ENCODE results near the gene USP47.

The USP47 gene

DNA sequence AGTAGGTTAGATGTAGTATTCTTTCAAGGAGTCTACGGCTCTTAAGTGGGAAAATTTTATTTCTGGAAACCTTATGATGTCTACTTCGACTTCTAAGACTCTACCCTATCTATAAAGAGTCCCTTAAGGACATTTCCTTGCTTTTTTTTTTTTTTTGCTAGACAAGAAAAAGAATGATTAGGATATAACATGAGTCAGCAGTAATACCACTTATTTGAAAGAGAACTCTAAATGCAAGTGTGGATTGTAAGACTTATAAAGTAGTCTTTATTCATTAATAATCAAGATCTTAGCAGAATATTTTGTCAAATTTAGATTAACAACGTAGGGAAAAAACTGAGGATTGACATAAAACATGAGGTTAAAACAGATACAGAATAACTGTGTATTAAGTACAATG lies 95.7 kb downstream of the USP47 start:
- no peak for DNase-seq (ENCODE audit: low read depth in 1 of 2, low spot score in 1 of 2)

DNA sequence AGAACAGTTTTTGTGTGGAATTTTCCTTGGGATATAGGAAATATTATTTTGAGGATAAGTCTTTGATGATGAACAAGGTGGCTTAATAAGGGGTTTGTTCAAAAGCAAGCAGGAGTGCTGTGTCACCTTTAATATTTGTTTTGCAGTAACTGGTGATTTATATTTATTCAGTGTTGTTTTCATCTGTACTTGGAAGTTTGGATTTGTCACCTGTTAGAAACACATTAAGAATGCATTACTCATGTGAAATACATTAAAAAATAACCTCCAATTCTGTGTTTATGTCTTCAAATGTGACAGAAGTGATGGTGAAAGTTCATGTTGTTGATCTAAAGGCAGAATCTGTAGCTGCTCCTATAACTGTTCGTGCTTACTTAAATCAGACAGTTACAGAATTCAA lies 96.2 kb downstream of the USP47 start:
- DNase-seq (ENCODE audit: low read depth in 1 of 2, low spot score in 1 of 2) = no peak

DNA sequence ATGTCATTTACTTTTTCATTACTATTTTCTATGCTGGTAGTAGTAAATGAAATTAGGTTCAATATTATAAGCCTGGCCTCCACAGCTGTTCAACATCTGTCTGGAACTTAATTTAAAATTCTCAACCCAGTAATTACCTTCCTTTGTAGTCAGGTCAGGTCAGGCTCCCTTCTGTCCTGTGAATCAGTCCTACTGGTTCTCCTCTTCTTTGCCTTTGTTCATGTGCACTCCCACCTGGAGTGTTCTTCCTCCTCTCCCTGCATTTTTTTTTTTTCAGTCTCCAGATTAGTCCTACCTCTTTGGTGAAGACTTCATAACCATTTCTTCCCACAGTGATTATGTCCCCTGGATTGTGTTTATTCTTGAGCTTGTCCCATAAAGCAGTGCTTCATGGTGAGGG lies 98.8 kb downstream of the USP47 start:
- no peak for DNase-seq (ENCODE audit: low read depth in 1 of 2, low spot score in 1 of 2)

DNA sequence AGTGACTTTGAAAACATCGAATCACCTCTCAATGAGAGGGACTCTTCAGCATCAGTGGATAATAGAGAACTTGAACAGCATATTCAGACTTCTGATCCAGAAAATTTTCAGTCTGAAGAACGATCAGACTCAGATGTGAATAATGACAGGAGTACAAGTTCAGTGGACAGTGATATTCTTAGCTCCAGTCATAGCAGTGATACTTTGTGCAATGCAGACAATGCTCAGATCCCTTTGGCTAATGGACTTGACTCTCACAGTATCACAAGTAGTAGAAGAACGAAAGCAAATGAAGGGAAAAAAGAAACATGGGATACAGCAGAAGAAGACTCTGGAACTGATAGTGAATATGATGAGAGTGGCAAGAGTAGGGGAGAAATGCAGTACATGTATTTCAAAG lies 100.9 kb downstream of the USP47 start:
- no peak for DNase-seq (ENCODE audit: low read depth in 1 of 2, low spot score in 1 of 2)

DNA sequence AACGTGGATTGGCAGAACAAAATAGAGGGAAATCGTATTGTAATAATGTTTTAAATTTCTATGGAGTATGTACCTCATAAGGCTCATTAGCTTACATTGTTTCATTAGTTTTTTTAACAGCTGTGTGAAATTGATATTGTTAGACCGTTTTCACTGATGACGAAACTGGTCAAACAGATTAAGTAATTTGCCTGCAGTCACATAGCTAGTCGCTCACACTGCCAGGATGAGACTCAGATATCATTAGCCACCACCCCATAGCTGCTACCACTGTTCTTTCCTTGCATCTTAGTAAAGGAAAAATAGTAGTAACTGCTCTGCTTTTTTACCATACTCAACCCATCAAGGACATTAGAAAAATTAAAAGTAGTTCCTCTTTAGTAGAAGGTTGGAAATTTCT lies 102.7 kb downstream of the USP47 start:
- no peak for DNase-seq (ENCODE audit: low read depth in 1 of 2, low spot score in 1 of 2)

DNA sequence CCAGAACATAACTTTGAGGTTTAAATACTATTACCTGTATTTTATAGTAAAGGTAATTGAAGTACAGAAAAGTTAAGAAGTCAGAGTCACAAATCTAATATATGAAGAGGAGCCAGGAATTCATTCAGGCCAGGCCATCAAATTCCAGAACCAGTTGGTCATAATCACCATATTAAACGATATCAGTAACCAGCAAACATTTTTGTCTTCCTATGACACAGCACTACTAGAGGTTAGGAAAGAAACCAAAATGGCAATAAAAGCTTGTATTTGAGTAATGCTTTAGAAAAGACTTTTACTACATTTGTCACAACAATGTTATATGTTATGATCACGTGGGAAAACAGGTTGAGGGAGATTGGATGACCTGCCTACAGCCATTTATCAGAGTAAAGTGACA lies 104.4 kb downstream of the USP47 start:
- DNase-seq (ENCODE audit: low read depth in 1 of 2, low spot score in 1 of 2) = no peak

DNA sequence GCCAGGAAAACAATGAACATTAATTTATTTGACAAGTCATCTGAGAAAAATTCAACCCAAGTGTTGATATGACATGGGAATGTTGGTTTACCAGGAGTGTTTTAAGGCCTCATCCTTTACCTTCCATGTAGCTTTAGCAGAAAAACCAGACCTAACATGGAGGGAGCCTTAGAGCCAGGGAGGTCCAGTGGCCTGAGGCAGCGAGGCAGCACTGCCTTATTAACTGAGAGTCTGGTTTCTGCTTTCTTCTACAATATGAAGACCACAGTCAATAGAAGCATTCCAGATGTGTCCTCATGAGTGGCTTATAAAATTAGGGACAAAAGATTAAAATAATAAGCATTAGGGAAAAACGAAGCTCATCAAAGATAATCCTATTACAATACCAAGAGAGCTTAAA lies 105.1 kb downstream of the USP47 start:
- DNase-seq (ENCODE audit: low read depth in 1 of 2, low spot score in 1 of 2) = no peak

DNA sequence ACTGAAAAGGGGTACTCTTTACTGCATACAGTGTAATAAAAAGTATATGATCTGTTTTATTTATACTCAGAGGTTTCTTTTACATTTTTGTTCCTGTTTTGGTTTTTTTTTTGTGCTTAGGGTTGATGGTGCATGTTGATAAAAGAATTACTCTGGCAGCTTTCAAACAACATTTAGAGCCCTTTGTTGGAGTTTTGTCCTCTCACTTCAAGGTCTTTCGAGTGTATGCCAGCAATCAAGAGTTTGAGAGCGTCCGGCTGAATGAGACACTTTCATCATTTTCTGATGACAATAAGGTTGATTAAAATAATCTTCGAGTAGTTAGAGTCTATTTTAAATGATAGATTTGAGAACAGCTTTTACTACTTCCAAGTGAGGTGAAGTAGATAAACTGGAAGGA lies 106.1 kb downstream of the USP47 start:
- DNase-seq (ENCODE audit: low read depth in 1 of 2, low spot score in 1 of 2) = no peak

DNA sequence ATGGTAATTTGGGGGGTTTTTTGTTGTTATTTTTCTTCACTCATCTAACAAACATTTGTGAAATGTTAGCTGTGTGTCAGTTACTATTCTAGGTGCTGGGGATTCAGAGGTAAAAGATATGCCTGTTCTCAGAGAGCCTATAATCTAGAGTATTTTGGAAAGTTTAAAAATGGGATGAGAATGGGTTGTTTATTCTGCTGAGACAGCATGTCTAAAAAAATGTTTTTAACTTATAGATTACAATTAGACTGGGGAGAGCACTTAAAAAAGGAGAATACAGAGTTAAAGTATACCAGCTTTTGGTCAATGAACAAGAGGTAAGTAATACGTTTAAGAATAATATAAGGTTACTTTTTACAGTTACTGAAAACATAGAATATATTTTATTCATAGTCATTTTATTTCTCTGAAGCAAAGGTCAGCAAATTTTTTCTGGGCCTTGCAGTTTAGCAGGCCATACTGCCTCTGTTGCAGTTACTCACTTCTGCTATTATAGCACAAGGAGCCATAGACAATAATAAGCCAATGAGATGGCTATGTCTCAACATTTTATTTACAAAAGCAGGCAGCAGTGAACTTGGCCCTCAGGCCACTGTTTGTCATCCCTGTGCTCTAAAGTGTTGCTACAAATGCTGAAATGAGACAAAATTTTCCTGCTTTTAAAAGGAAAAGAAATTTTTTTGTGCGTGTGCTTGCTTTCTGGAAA lies 106.6 kb downstream of the USP47 start:
- no peak for DNase-seq (ENCODE audit: low read depth in 1 of 2, low spot score in 1 of 2)

DNA sequence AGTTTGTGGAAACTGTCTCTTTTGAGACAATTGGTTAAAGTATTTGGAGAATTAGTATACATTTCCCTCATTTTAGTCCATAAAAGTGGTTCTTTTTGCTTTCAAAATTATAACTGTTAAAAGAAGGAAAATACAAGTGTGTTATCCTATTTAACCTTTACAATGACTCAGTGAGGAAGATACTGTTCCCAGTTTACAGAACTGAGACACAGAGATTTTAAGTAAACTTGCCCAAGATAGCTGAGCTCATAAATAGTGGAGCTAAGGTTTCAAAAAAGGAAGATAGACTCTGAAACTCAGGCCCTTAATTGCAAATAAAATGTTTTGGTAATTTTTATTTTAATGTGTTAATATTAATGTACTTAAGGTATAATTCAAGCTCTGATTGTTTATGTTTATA lies 107.7 kb downstream of the USP47 start:
- DNase-seq (ENCODE audit: low read depth in 1 of 2, low spot score in 1 of 2) = no peak

DNA sequence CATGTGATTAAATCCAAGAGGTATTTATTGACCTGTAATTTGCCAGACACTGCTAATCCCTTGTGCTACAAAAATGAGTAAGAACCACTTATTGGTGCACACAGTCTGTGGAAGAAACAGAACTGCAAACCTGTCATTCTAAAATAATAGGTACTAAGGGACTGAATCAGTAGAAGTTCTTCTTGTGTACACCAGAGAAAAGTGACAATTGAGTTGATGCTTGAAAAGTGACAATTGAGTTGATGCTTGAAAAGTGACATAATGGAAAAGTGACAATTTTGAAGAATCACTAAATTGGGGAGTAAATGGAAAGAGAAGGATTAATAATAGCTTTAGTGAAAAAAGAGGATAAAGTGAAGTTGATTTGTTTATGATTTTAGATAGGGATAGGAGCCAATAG lies 110.3 kb downstream of the USP47 start:
- DNase-seq (ENCODE audit: low read depth in 1 of 2, low spot score in 1 of 2) = no peak

DNA sequence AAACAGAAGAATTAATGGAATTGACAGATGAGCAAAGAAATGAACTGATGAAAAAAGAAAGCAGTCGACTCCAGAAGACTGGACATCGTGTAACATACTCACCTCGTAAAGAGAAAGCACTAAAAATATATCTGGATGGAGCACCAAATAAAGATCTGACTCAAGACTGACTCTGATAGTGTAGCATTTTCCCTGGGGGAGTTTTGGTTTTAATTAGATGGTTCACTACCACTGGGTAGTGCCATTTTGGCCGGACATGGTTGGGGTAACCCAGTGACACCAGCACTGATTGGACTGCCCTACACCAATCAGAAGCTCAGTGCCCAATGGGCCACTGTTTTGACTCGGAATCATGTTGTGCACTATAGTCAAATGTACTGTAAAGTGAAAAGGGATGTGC lies 114.2 kb downstream of the USP47 start:
- no peak for DNase-seq (ENCODE audit: low read depth in 1 of 2, low spot score in 1 of 2)

DNA sequence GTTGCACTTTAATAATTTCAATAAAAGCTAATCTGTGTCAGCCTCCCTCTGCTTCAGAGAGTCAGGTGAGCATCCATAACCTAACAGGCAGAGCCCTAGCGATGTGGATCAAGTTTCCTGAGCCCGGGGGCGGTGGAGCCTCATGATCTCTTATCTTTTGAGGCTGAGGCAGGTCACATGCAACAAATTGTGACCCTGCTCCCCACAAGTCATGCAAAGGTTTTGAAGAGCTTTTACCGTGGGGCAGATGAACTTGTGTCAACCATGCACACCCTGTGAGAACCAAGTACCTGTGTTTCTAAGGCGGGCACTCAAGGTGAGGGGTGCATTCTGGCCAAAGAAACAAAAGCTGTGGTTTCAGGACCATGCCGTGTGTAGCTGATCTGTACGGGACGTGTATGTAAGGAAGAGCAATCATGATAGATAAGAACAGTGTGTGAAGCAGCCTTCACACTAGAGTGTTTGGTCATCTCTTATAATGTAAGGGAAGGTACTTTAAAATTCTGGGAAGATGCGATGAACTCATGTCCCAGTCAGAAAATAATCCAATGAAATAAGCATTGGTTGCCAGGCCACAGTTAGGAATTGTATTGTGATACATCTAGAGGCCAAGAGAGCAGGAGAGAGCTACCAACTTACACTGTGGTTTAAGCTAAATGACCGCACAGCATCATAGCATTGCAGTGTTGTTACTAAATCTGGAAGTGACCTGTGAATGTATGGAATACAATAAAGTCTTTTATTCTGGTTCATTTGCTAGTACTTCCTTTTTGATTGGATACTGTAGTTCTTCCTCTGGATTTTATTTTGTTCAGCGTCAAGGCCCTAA lies 116.8 kb downstream of the USP47 start:
- no peak for DNase-seq (ENCODE audit: low read depth in 1 of 2, low spot score in 1 of 2)

DNA sequence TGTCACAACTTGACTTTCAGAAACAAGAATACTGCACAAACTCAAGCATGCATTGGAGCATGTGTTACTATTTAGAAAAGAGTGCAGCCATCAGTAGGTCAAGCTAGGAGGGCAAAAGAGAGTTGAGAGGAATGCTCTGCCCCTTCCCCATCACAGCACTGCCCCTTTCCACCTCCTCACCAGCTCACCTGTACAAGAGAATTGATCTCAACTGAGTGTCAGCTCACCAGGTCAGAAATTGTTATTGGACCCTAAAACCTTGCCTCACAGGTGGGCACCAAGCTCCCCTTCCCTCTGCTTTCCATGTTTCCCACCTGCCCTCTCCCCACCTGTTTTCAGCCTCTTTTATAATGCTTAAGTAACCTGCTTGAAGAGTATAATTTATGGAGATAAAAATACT lies 117.8 kb downstream of the USP47 start:
- no peak for DNase-seq (ENCODE audit: low read depth in 1 of 2, low spot score in 1 of 2)

DNA sequence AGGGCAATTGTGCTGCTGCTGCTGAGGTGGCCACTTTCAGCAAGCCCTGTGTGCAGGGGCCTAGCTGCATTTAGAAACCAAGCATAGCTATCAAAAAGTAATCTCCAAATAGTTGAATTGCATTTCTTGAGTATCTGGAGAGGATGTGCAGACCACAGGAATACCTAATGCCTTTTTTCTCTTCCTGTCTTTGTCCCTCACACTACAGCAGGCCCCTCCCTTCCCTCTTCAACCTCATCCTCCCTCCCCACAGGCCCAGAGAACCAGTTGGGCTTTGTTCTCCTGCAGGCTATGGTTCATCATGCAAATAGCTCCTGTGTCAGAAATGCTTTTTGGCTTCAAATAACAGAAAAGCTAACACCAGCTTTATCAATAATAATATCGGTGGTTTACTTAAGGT lies 118.9 kb downstream of the USP47 start:
- no peak for DNase-seq (ENCODE audit: low read depth in 1 of 2, low spot score in 1 of 2)

DNA sequence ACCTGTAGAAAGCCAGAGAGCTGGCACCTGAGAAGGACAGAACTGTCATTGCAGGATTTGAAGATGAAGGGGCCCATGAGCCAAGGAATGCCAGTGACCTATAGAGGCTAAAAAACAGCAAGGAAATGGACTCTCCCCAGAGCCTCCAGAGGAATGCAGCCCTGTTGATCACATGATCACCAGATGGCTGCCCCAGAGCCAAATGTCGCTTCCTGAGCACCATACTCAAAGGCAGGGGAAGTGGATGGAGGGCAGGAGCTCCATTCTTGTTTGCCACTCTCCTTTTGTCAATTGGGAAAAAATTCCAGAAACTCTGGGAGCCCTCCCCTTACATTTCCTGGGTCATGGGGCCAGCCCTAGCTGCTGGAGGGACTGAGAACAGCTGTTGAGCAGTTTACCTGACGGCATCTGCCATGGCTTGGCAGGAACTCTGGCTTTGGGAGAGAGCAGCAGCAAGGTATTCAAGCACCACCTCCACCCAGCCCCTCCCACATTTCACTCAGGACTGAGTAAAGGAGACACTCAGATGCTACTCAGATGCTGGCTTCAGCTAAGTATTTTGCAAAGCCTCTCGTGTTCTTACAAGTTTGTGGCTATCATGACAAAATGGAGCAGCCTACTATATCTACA lies 119.7 kb downstream of the USP47 start:
- DNase-seq (ENCODE audit: low read depth in 1 of 2, low spot score in 1 of 2) = no peak

DNA sequence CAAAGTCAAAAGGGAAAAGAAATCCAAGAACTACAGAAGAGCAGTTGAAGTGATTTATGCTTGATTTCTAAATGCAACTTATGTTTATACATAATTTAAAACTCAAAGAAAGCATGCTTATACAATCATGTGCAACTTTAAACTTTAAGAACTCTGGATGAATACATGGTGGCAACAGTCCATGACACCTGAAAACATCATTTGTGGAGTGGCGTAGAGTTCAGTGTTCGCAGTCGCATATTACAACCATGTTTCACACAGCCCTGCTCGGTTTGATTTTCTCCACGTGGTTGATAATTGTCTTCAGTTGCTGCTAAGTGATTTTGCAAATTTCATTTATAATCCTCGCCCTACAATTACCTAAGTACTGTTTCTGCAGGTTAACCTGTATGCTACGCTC lies 121.3 kb downstream of the USP47 start:
- DNase-seq (ENCODE audit: low read depth in 1 of 2, low spot score in 1 of 2) = no peak

DNA sequence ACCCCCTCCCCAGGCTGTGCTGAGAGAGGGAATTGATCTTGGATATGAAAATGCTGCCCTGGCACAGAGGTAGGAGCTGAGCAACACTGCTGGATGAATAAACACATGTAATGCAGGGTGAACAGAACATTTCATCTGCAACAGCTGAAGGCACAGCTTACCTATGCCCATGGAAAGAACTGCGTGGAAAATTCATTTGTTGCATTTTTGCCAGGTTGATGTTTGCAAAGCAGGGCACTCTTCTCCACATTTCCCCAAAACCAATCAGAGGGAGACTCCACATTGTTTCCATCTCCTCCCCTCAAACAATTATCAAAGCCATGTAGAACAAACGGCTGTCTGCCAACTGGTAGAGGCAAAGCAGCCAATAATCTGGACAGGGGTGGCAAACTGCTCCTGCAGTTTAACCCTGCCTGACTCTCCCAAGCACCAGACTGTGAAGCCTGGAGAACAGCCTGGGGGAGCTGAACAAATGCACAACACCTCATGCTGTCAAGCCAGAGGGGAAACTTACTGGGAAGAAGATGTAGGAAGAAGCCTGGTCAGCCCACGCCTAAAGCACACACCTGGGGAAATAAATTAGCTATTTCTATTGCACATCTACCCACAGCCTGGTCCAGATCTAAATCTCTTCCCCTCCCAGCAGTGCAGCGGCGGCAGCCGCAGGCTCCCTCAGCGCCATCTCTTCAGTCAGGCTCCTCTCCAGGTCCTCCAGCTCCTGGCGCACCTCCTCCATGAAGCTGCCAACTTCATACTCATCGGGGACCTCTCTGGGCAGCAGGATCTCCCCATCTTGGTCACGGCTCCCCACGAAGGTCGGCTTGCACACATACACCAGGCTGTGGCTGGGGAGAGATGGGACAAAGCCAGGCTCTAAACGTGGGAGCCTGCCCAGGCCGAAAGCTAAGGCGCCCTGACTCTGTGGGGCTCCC lies 122.3 kb downstream of the USP47 start:
- no peak for DNase-seq (ENCODE audit: low read depth in 1 of 2, low spot score in 1 of 2)

DNA sequence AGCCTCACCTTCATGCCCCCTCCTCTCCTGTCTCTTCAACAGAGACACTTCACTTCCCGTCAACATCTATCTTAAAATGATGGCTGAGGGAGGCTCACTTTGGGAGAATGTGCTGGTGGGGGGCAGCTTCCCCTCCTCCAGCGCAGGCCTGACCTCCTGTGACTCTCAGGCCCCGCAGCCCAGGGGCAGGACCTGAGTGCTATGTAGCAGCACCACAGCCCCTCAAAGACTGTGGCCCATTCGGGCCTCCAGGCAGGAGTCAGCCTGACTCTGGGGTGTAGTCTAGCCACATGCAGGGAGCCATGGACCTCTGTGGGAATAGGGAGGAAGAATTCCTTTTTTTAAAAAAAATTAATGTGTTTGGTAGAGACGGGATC lies 123.0 kb downstream of the USP47 start:
- no peak for DNase-seq (ENCODE audit: low read depth in 1 of 2, low spot score in 1 of 2)

DNA sequence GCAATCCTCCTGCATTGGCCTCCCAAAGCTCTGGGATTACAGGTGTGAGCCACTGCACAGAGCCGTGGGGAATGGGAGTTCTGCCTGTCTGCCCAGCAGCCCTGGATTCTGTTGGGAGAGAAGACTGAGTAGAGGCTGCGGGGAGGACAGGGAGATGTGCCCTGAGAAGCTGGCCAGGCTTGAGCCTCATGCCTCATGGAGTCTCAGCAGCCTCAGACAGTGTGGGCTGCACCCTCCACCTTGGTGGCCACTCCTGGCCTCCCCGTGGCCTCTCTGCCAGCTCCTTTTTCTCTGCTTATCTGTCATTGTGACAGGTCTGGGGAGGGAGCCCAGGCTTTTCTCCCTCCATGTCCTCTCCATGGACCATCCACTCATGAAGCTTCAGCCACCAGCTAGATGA lies 123.4 kb downstream of the USP47 start:
- no peak for DNase-seq (ENCODE audit: low read depth in 1 of 2, low spot score in 1 of 2)

DNA sequence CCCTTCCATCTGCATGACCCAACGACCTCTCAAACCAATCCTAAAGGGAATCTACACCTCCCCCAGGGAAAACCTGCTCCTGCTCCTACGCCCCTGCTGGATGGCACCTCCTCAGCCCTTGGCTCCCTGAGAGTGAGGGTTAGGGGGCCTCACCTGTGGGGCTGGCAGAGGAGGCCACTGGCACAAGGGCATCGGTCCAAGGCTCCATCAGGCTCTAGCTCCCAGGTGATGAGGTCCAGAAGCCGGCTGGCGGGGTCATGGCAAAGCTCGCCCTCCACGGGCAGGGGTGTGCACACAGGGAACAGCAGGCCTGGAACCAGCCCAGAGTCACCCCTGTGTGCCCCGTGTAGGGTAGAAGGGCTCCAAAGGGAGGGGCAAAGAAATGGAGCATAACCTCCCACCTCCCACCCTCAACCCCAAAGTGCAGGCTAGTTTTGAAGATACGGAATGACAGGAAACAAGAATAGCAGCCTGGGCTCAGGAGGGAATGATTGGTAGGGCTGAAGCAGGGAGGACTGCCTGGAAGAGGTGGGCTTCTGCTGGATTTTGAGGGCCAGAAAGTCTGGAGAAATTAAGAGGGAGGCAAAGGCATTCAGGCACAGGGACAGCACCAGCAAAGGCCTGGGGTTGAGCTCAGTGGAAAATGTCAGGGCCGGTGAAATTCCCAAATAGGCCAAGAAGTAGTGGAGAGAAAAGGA lies 124.0 kb downstream of the USP47 start:
- DNase-seq (ENCODE audit: low read depth in 1 of 2, low spot score in 1 of 2) = no peak
